ENCODE measurements around the gene EPHA4.

EPHA4 gene

DNA sequence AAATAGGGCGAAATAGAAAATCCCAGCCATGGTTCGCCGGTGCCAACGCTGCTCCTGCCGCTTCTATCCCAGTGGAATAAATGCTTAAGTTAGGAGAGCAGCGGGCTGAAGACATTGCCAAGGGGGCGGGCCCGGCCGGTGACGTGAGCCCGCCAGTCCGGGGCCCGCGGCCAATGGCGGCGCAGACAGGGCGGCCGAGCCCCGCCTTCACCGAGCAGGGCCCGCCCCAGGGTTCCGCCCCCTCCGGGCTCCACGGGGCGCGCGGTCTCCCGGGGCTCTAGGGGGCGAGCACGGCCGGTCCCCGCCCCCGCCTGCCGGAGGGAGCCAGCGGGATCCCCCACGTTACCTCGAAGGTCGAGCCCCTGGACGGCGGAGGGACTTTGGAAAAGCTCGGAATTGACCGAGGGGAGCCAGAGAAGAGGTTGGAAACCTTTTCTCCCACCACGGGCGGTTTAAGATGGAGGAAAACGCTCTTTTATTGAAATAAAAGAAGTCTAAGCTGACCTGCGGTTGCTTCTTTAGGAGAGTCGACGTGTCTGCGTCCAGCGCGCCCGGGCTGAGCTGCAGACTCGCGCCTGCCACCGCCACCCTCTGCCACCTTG lies at the start of gene EPHA4:
Gene EPHA4, minus strand, starts transcription at position 86 of the 602 bp plus-strand sequence. Its CDS starts 56 bp downstream, at position 30.
- H3K27ac ChIP-seq (ENCODE audit: low read length) = no peak within 1 kb of the TSS
- H3K36me3 ChIP-seq (ENCODE audit: control insufficient read depth, insufficient read depth, low read length) = no peaks in the 10 kb centered on the region
- H3K4me1 ChIP-seq (ENCODE audit: control insufficient read depth, insufficient read depth, low read length) = peaks cover 6% of the 10 kb centered on the region
- WGBS (ENCODE audit: insufficient coverage, insufficient read length) = no CpG with 5 or more reads among the region's 55 CpGs
- H3K4me3 ChIP-seq (ENCODE audit: low read length) = peak within 1 kb of the TSS; percentile 82; the same call in 1 of the 2 replicates
- H3K9me3 ChIP-seq (ENCODE audit: control insufficient read depth, insufficient read depth, low read length) = no peaks in the 10 kb centered on the region
- H3K27me3 ChIP-seq (ENCODE audit: control insufficient read depth, insufficient read depth, low read length) = peaks cover 9% of the 10 kb centered on the region
- DNase-seq (ENCODE audit: low read depth, low spot score) = no peak

- H3K4me1 ChIP-seq (ENCODE audit: control insufficient read depth, insufficient read depth, low read length) = no peaks in the 10 kb centered on the region
- H3K27me3 ChIP-seq (ENCODE audit: control insufficient read depth, insufficient read depth, low read length) = no peaks in the 10 kb centered on the region
- H3K9me3 ChIP-seq (ENCODE audit: control insufficient read depth, insufficient read depth, low read length) = no peaks in the 10 kb centered on the region
- H3K4me3 ChIP-seq (ENCODE audit: low read length) = no peak overlapping the region
- no peak for DNase-seq (ENCODE audit: low read depth, low spot score)
- no CpG with 5 or more reads among the region's 2 CpGs for WGBS (ENCODE audit: insufficient coverage, insufficient read length)
- no peak overlapping the region for H3K27ac ChIP-seq (ENCODE audit: low read length)
- H3K36me3 ChIP-seq (ENCODE audit: control insufficient read depth, insufficient read depth, low read length) = no peaks in the 10 kb centered on the region
Observed at GRCh38 chr2:221618007-221618406, 45.9 kb upstream of the EPHA4 start.

DNA sequence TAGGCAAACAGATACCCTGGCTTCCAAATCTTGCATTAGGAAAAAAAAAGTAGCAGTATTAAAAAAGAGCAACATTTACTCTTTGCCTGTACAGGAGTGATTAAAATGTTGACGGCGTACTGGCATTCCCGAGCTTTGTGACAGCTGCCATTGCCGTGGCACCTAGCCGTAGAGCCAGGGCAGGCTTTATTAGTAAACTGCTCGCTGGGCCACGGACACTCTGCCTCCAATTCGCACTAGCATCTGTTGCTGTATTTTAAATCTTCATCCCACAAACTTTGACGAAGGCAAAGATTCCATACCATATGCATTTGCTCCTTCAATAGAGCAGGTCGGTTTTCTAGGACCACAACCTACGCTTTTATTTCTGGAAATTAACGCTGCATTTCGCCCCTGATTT lies 44.5 kb upstream of the EPHA4 start:
- no CpG with 5 or more reads among the region's 13 CpGs for WGBS (ENCODE audit: insufficient coverage, insufficient read length)
- H3K4me1 ChIP-seq (ENCODE audit: control insufficient read depth, insufficient read depth, low read length) = no peaks in the 10 kb centered on the region
- H3K36me3 ChIP-seq (ENCODE audit: control insufficient read depth, insufficient read depth, low read length) = no peaks in the 10 kb centered on the region
- H3K27ac ChIP-seq (ENCODE audit: low read length) = no peak overlapping the region
- no peak for DNase-seq (ENCODE audit: low read depth, low spot score)
- H3K9me3 ChIP-seq (ENCODE audit: control insufficient read depth, insufficient read depth, low read length) = no peaks in the 10 kb centered on the region
- no peaks in the 10 kb centered on the region for H3K27me3 ChIP-seq (ENCODE audit: control insufficient read depth, insufficient read depth, low read length)
- no peak overlapping the region for H3K4me3 ChIP-seq (ENCODE audit: low read length)

DNA sequence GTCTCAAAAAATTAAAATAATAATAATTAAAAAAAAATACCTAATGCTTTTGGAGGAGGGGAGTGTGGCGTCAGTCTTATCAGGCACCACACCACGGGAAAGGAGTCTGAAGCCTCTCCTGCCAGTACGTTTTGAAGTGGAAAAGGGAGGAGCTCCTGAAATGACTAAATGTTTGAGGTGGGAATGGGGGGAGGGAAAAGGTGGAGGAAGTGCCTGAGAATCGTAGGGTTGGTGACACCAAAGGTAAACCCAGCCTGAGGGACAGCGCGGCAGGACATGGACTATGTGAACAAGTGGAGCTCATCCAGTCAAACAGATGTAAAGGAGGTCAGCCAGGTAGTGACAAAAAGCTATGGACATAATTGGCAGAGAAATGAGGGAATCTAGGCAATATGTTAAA lies 42.2 kb upstream of the EPHA4 start:
- Histone ChIP-seq H3K4me1 (ENCODE audit: control insufficient read depth, insufficient read depth, low read length) (peaks cover 2% of the 10 kb centered on the region; the same call in 1 of the 2 replicates), H3K27me3 (ENCODE audit: control insufficient read depth, insufficient read depth, low read length) (no peaks in the 10 kb centered on the region), H3K27ac (ENCODE audit: low read length) (no peak overlapping the region), H3K36me3 (ENCODE audit: control insufficient read depth, insufficient read depth, low read length) (no peaks in the 10 kb centered on the region), H3K9me3 (ENCODE audit: control insufficient read depth, insufficient read depth, low read length) (no peaks in the 10 kb centered on the region), H3K4me3 (ENCODE audit: low read length) (no peak overlapping the region)
- DNase-seq (ENCODE audit: low read depth, low spot score) = no peak
- no CpG with 5 or more reads among the region's 6 CpGs for WGBS (ENCODE audit: insufficient coverage, insufficient read length)

- no peak for DNase-seq (ENCODE audit: low read depth, low spot score)
- no peak overlapping the region for H3K27ac ChIP-seq (ENCODE audit: low read length)
- H3K9me3 ChIP-seq (ENCODE audit: control insufficient read depth, insufficient read depth, low read length) = no peaks in the 10 kb centered on the region
- H3K27me3 ChIP-seq (ENCODE audit: control insufficient read depth, insufficient read depth, low read length) = no peaks in the 10 kb centered on the region
- H3K4me1 ChIP-seq (ENCODE audit: control insufficient read depth, insufficient read depth, low read length) = peaks cover 2% of the 10 kb centered on the region; the same call in 1 of the 2 replicates
- WGBS (ENCODE audit: insufficient coverage, insufficient read length) = 100% methylated on average over 1 of the region's 6 CpGs
- no peaks in the 10 kb centered on the region for H3K36me3 ChIP-seq (ENCODE audit: control insufficient read depth, insufficient read depth, low read length)
- H3K4me3 ChIP-seq (ENCODE audit: low read length) = no peak overlapping the region
Observed at GRCh38 chr2:221612800-221613199, 40.7 kb upstream of the EPHA4 start.

- H3K27me3 ChIP-seq (ENCODE audit: control insufficient read depth, insufficient read depth, low read length) = no peaks in the 10 kb centered on the region
- no peaks in the 10 kb centered on the region for H3K36me3 ChIP-seq (ENCODE audit: control insufficient read depth, insufficient read depth, low read length)
- no peak overlapping the region for H3K4me3 ChIP-seq (ENCODE audit: low read length)
- H3K27ac ChIP-seq (ENCODE audit: low read length) = no peak overlapping the region
- DNase-seq (ENCODE audit: low read depth, low spot score) = no peak
- H3K9me3 ChIP-seq (ENCODE audit: control insufficient read depth, insufficient read depth, low read length) = no peaks in the 10 kb centered on the region
- peaks cover 2% of the 10 kb centered on the region; the same call in 1 of the 2 replicates for H3K4me1 ChIP-seq (ENCODE audit: control insufficient read depth, insufficient read depth, low read length)
- no CpG with 5 or more reads among the region's 4 CpGs for WGBS (ENCODE audit: insufficient coverage, insufficient read length)
Observed at GRCh38 chr2:221612161-221612560, 40.1 kb upstream of the EPHA4 start.

GRCh38 chr2:221610675-221611074 lies 38.6 kb upstream of the EPHA4 start:
- H3K27me3 ChIP-seq (ENCODE audit: control insufficient read depth, insufficient read depth, low read length) = no peaks in the 10 kb centered on the region
- DNase-seq (ENCODE audit: low read depth, low spot score) = no peak
- no peak overlapping the region for H3K4me3 ChIP-seq (ENCODE audit: low read length)
- no peak overlapping the region for H3K27ac ChIP-seq (ENCODE audit: low read length)
- no CpG with 5 or more reads among the region's 8 CpGs for WGBS (ENCODE audit: insufficient coverage, insufficient read length)
- H3K36me3 ChIP-seq (ENCODE audit: control insufficient read depth, insufficient read depth, low read length) = no peaks in the 10 kb centered on the region
- H3K4me1 ChIP-seq (ENCODE audit: control insufficient read depth, insufficient read depth, low read length) = peaks cover 2% of the 10 kb centered on the region; the same call in 1 of the 2 replicates
- H3K9me3 ChIP-seq (ENCODE audit: control insufficient read depth, insufficient read depth, low read length) = no peaks in the 10 kb centered on the region

- no CpG with 5 or more reads among the region's 2 CpGs for WGBS (ENCODE audit: insufficient coverage, insufficient read length)
- DNase-seq (ENCODE audit: low read depth, low spot score) = no peak
- H3K27me3 ChIP-seq (ENCODE audit: control insufficient read depth, insufficient read depth, low read length) = no peaks in the 10 kb centered on the region
Observed at GRCh38 chr2:221610255-221610654, 38.2 kb upstream of the EPHA4 start.

DNA sequence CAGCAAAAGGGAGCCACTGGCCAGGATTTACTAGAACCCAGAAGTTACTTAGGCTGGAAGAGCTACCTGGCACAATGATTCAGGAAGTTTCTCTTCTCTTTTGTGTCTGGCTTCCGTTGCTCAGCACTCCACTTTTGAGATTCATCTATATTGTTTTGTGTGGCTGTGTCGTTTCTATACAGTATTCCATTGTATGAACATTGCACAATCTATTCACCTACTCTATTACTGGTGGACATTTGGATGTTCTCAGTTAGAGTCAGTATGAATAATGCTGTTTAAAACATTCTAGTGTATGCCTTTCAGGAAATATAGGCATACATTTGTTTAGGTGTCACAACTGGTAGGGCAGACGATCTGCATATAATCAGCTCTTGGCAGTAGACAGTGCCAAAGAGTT lies 36.3 kb upstream of the EPHA4 start:
- no peaks in the 10 kb centered on the region for H3K9me3 ChIP-seq (ENCODE audit: control insufficient read depth, insufficient read depth, low read length)
- no CpG with 5 or more reads among the region's 3 CpGs for WGBS (ENCODE audit: insufficient coverage, insufficient read length)

More at GRCh38 chr2:221610255-221610654, 38.2 kb upstream of the EPHA4 start:
- H3K9me3 ChIP-seq (ENCODE audit: control insufficient read depth, insufficient read depth, low read length) = no peaks in the 10 kb centered on the region
- H3K36me3 ChIP-seq (ENCODE audit: control insufficient read depth, insufficient read depth, low read length) = no peaks in the 10 kb centered on the region
- peaks cover 2% of the 10 kb centered on the region; the same call in 1 of the 2 replicates for H3K4me1 ChIP-seq (ENCODE audit: control insufficient read depth, insufficient read depth, low read length)
- H3K27ac ChIP-seq (ENCODE audit: low read length) = no peak overlapping the region
- H3K4me3 ChIP-seq (ENCODE audit: low read length) = no peak overlapping the region

DNA sequence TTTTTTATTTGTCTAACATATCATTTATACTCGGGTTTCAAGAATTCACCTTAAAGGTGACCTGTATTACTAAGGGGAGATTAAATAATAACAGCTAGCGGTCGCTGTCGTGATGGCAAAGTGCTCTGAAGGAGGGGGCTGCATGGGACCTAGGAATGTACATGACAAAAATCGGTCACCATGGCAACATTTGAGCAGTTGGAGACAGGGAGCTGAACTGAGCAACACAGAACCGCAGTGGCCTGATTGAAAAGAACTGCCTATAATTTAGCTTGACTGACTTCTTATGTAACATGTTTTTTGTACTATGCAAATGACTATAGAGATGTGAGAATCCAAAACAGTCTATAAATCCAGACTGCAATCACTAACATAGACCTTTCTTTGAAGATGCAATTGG lies 34.3 kb upstream of the EPHA4 start:
- H3K36me3 ChIP-seq (ENCODE audit: control insufficient read depth, insufficient read depth, low read length) = no peaks in the 10 kb centered on the region
- H3K4me3 ChIP-seq (ENCODE audit: low read length) = no peak overlapping the region
- H3K27me3 ChIP-seq (ENCODE audit: control insufficient read depth, insufficient read depth, low read length) = no peaks in the 10 kb centered on the region
- DNase-seq (ENCODE audit: low read depth, low spot score) = no peak
- WGBS (ENCODE audit: insufficient coverage, insufficient read length) = no CpG with 5 or more reads among the region's 6 CpGs
- H3K27ac ChIP-seq (ENCODE audit: low read length) = no peak overlapping the region
- peaks cover 3% of the 10 kb centered on the region; the same call in 1 of the 2 replicates for H3K4me1 ChIP-seq (ENCODE audit: control insufficient read depth, insufficient read depth, low read length)
- H3K9me3 ChIP-seq (ENCODE audit: control insufficient read depth, insufficient read depth, low read length) = no peaks in the 10 kb centered on the region

More for the DNA sequence above, 36.3 kb upstream of the EPHA4 start:
- Histone ChIP-seq H3K27me3 (ENCODE audit: control insufficient read depth, insufficient read depth, low read length) (no peaks in the 10 kb centered on the region), H3K4me3 (ENCODE audit: low read length) (no peak overlapping the region), H3K27ac (ENCODE audit: low read length) (no peak overlapping the region), H3K36me3 (ENCODE audit: control insufficient read depth, insufficient read depth, low read length) (no peaks in the 10 kb centered on the region), H3K4me1 (ENCODE audit: control insufficient read depth, insufficient read depth, low read length) (peaks cover 3% of the 10 kb centered on the region; the same call in 1 of the 2 replicates)
- DNase-seq (ENCODE audit: low read depth, low spot score) = no peak

DNA sequence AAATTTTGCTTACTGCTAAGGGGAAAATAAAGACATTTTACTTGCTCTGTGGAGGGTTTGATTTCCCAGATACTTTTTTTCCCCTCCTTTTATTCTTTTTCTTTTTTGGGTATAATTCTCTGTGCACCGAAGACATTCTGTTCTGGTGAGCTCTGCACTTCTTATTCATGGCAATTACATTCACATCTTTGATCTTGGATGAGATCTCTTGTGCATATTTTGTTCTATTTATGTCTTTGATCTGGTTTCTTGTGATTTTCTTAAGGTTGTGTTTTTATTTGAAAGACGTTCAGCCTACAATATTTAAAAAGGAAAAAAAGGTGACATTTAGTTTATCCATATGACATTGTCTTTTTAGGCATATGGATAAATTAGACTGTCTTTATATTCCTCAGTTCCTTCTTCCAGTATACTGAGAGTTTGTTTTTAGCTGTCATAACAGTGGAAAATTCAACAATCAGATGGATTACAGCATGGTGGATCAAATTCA lies 33.7 kb upstream of the EPHA4 start:
- no peak overlapping the region for H3K4me3 ChIP-seq (ENCODE audit: low read length)
- H3K36me3 ChIP-seq (ENCODE audit: control insufficient read depth, insufficient read depth, low read length) = no peaks in the 10 kb centered on the region
- no peaks in the 10 kb centered on the region for H3K27me3 ChIP-seq (ENCODE audit: control insufficient read depth, insufficient read depth, low read length)
- H3K4me1 ChIP-seq (ENCODE audit: control insufficient read depth, insufficient read depth, low read length) = 0 out of 2 replicates have a peak, but pooled peaks cover 2% of the 10 kb centered on the region
- H3K27ac ChIP-seq (ENCODE audit: low read length) = no peak overlapping the region
- no peaks in the 10 kb centered on the region for H3K9me3 ChIP-seq (ENCODE audit: control insufficient read depth, insufficient read depth, low read length)
- DNase-seq (ENCODE audit: low read depth, low spot score) = no peak
- WGBS (ENCODE audit: insufficient coverage, insufficient read length) = no CpG with 5 or more reads among the region's 2 CpGs
